Gastroesophageal sphincter (tissue), 4 donors: ENCODE data around the gene TENT5A. TPM values are rescaled to one million over a fixed set of nuclear protein-coding genes. Genes with fewer than 3 reads are reported as not detected.

ENCODE experiments used
- ATAC-seq: fragments of 150-250 bp; one replicate; pipeline ENCODE4 v1.9.1; 2016; ENCODE audit warnings: mild to moderate bottlenecking, moderate library complexity
- H3K27ac ChIP-seq, 4 donors: fragments of 200-600 bp; sonication (generic) in 3 of 4; 1 replicate in 3 of 4; 2 replicates in 1 of 4; pipeline ENCODE4 v1.5.1; 2016 to 2019
- H3K27me3 ChIP-seq: fragments of 200-600 bp; sonication (generic); one replicate; pipeline ENCODE4 v1.5.1; 2019
- H3K36me3 ChIP-seq, 2 donors: fragments of 200-600 bp; sonication (generic); one replicate each; pipeline ENCODE4 v1.5.1; 2019; ENCODE audit warnings: control low read depth in 1 of 2
- H3K4me1 ChIP-seq, 3 donors: fragments of 200-600 bp; sonication (generic); 1 replicate in 2 of 3; 2 replicates in 1 of 3; pipeline ENCODE4 v1.5.1; 2016 to 2019; ENCODE audit warnings: control low read depth in 2 of 3
- H3K4me3 ChIP-seq, 2 donors: fragments of 200-600 bp; sonication (generic); one replicate each; pipeline ENCODE4 v1.5.1; 2019; ENCODE audit warnings: mild to moderate bottlenecking in 1 of 2, moderate library complexity in 1 of 2
- H3K9me3 ChIP-seq, 3 donors: fragments of 200-600 bp; sonication (generic); one replicate each; pipeline ENCODE4 v1.5.1; 2017 to 2019; ENCODE audit warnings: control low read depth in 2 of 3
- CTCF ChIP-seq, 4 experiments: fragments of 200-600 bp in 2 of 4; fragments of 450-650 bp in 2 of 4; sonication (generic) in 1 of 4; IDR thresholded peaks; one replicate each; pipeline ENCODE4 v1.5.1; 2017 to 2019; ENCODE audit warnings: antibody characterized with exemption in 4 of 4, mild to moderate bottlenecking in 2 of 4, moderate library complexity in 2 of 4
- EP300 ChIP-seq: sonication (generic); formaldehyde crosslinking; IDR thresholded peaks from one replicate; pipeline ENCODE4 v1.6.1; 2017; ENCODE audit warnings: antibody characterized with exemption, mild to moderate bottlenecking
- POLR2A ChIP-seq, 2 donors: fragments of 450-650 bp; IDR thresholded peaks; one replicate each; pipeline ENCODE4 v1.6.1; 2017; ENCODE audit warnings: antibody characterized with exemption in 2 of 2, mild to moderate bottlenecking in 2 of 2, moderate library complexity in 1 of 2
- POLR2AphosphoS5 ChIP-seq: sonication (generic); formaldehyde crosslinking; IDR thresholded peaks from one replicate; pipeline ENCODE4 v1.6.1; 2017; ENCODE audit warnings: antibody characterized with exemption
- WGBS, 2 donors: methylation state at CpG; one replicate each; pipeline ENCODE4 v1.1.5; 2018; ENCODE audit warnings: low coverage in 1 of 2; 5-methylcytosine and 5-hydroxymethylcytosine counted together
- total RNA-seq, 4 donors: library from RNA; depleted of rRNA; stranded (reverse); fragments of >200 nt; gene quantifications; one replicate each; pipeline ENCODE4 v1.1.0, GENCODE V29; 2016

The TENT5A gene
- total RNA-seq, 4 donors from 2014 or later = 8.4 to 35.8 (median 14.3) TPM

DNA sequence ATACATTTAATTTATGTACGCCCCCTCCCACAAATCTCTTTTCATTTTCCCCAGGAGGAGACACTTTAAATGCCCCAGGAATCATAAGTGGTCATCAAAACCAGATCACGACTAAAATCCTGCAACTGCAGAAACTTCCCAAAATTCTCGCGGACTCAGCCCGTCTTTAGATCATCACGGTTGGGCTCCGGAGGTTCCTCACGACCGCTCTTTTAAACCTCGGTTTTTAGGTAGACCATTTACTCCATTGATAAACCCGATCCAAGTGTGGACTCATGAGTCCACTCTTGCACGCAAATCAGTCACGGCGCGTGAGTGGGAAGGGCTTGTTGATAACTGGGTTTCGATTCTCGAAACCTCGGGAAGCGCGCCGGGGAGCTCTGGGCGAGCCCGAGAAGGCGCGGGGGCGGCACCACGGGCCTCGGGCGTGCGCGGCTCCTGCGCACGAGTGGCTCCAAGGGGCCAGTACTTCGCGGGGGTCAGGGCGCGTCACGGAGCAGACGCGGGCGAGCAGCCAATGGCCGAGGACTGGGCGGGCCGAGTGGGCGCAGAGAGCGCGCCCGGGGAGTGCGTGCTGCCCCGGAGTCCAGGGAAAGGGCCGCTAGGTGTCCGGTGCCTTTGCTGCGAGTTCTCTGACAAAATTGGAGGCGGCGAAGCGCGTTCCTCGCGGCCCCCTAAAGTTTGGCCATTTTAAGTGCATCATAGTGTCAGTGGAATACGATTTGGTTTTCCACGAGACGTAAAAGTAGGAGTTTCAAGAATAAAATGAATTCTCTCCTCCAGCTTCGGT, 635 bp upstream of the TENT5A start:
- Histone ChIP-seq H3K9me3 (no peaks in the 10 kb centered on the region), H3K36me3 (no peaks in the 10 kb centered on the region), H3K4me3 (peak overlapping the region; percentile 78 to 87), H3K4me1 (peaks cover 0 to 43% (median 9%) of the 10 kb centered on the region in 3 donors), H3K27ac (peak overlapping the region; percentile 78 to 96 (median 95)), H3K27me3 (no peaks in the 10 kb centered on the region)
- TF ChIP-seq POLR2A (IDR thresholded peaks at IDR 0.05) (peak; percentile 88 to 90), POLR2AphosphoS5 (peak; percentile 88), EP300 (no peak), CTCF (IDR thresholded peaks at IDR 0.05) (peak in 2 of 4 experiments; percentile 41 to 43)
- 0% methylated on average over 12 to 13 of the region's 63 CpGs for WGBS, 2 donors
- peak; percentile 92 for ATAC-seq

- ATAC-seq = peak; percentile 1
- H3K36me3 ChIP-seq = no peaks in the 10 kb centered on the region
- H3K27ac ChIP-seq = peak overlapping the region; percentile 78 to 96 (median 95)
- TF ChIP-seq EP300 (no peak), POLR2AphosphoS5 (peak; percentile 26)
- H3K4me3 ChIP-seq = peak overlapping the region; percentile 78 to 87
- no peaks in the 10 kb centered on the region for H3K9me3 ChIP-seq
- 11 to 42% methylated on average over 7 to 14 of the region's 65 CpGs for WGBS, 2 donors
- peaks cover 4 to 58% (median 9%) of the 10 kb centered on the region in 3 donors for H3K4me1 ChIP-seq
- H3K27me3 ChIP-seq = no peaks in the 10 kb centered on the region
Observed at GRCh38 chr6:81751388-81752083, 945 bp downstream of the TENT5A start.

DNA sequence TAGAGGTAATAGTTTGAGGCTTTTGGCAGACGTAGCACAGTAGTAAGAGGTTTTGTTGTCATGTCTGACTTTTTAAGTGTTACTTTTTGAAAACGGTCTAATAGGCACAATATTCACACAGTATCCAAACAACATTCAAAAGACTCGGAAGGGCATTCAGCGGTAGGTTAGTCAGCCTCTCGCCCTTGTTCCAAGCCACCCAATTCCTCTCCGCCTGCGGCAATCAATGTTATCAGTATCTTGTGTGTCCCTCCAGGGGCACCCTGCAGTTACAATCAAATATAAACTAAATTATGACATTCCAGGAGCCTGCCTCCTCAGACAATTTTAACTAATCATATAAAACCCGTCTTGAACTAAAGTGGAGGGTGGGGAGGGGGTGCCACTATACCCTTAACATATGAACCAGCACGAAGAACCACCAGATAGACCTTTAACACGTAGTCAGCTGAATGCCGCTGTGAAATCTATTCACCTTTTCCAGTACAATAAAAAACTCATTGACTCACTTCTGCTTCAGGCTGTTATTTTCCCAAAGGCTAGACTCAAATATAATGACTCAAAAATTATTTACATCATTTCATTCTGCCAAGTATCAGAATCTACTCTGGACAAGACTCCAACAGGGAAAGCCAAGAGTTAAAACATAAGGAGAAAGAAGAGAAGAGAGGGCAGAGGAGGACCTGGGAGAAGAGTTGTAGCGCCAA, 1.6 kb downstream of the TENT5A start:
- Histone ChIP-seq H3K27ac (peak overlapping the region in 3 of 4 donors; percentile 95 to 96 (median 95)), H3K4me1 (peaks cover 4 to 61% (median 9%) of the 10 kb centered on the region in 3 donors), H3K9me3 (no peaks in the 10 kb centered on the region), H3K27me3 (no peaks in the 10 kb centered on the region), H3K4me3 (peak overlapping the region; percentile 78 to 87), H3K36me3 (peaks cover 0 to 1% of the 10 kb centered on the region in 2 donors)
- WGBS, 2 donors = 38 to 56% methylated on average over 11 to 12 of the region's 12 CpGs
- TF ChIP-seq POLR2AphosphoS5 (no peak), CTCF (IDR thresholded peaks at IDR 0.05) (no peak), EP300 (no peak), POLR2A (IDR thresholded peaks at IDR 0.05) (no peak)
- ATAC-seq = no peak

DNA sequence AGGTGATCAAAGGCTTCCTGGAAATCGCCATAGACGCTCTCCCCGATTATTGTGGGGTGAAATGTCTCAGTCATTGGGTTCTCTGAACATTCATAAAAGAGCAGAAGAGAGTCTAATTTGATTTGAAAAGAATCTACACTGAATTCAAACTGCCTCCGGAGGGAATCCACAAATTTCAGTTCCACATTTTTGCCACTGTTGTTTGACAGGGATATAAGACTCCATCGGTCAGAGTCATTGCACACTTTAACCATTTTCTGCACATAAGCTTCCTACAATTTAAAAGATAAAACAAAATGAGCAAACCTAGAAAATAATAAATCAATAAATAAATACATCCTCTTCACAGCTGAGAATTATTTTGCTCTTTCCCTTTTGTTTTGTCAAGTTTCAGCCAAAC, 2.3 kb downstream of the TENT5A start:
- Histone ChIP-seq H3K36me3 (peaks cover 0 to 7% of the 10 kb centered on the region in 2 donors), H3K27ac (peak overlapping the region in 3 of 4 donors; percentile 23 to 95 (median 95)), H3K4me3 (peak overlapping the region; percentile 78 to 87), H3K9me3 (no peaks in the 10 kb centered on the region), H3K4me1 (peaks cover 4 to 61% (median 9%) of the 10 kb centered on the region in 3 donors), H3K27me3 (no peaks in the 10 kb centered on the region)
- WGBS, 2 donors = 48 to 69% methylated on average over 4 to 5 of the region's 5 CpGs
- ATAC-seq = no peak
- TF ChIP-seq EP300 (no peak), CTCF (IDR thresholded peaks at IDR 0.05) (no peak), POLR2A (IDR thresholded peaks at IDR 0.05) (no peak), POLR2AphosphoS5 (no peak)

GRCh38 chr6:81749707-81750106, 2.8 kb downstream of the TENT5A start:
- Histone ChIP-seq H3K4me1 (peaks cover 4 to 62% (median 9%) of the 10 kb centered on the region in 3 donors), H3K4me3 (peak overlapping the region; percentile 78 to 87), H3K27ac (peak overlapping the region in 3 of 4 donors; percentile 23 to 95 (median 30)), H3K27me3 (no peaks in the 10 kb centered on the region), H3K9me3 (no peaks in the 10 kb centered on the region), H3K36me3 (peaks cover 0 to 7% of the 10 kb centered on the region in 2 donors)
- WGBS, 2 donors = 32 to 60% methylated on average over 3 to 4 of the region's 5 CpGs
- no peak for TF ChIP-seq EP300
- no peak for ATAC-seq
